Renal cortex interstitium (tissue), 15 donors: ENCODE results near the gene OR51E1. TPM values are rescaled to one million over a fixed set of nuclear protein-coding genes. Genes with fewer than 3 reads are reported as not detected.

Experiments
- DNase-seq, 11 donors: peaks; one replicate each; pipeline ENCODE4 v3.0.0-alpha.2; 2013; ENCODE audit warnings: low read depth in 9 of 11, low spot score in 4 of 11; ENCODE audit errors: extremely low read depth in 1 of 11
- long read RNA-seq, 16 experiments: transcript quantifications; one replicate each; lab custom pipeline, GENCODE V29; 2026
- polyA plus RNA-seq, 3 donors: library from polyadenylated mRNA; unstranded; fragments of 120-200 nt; gene quantifications; one replicate each; pipeline ENCODE4 v1.2.1, GENCODE V29; 2013; ENCODE audit not compliant: insufficient read length in 3 of 3

OR51E1 gene
- 1 to 10 TPM; 1.4 to 1.8 (median 1.4) TPM for polyA plus RNA-seq
- long read RNA-seq, donor 1, result 0 reads
- long read RNA-seq, donor 2, partial matches to known transcripts, result 0 of 2 reads
- long read RNA-seq, donor 2, other reads (novel, unspliced or antisense), result 0 of 2 reads
- long read RNA-seq, donor 3, partial matches to known transcripts, result 0 of 1 reads
- long read RNA-seq, donor 3, other reads (novel, unspliced or antisense), result 0 of 1 reads
- long read RNA-seq, donor 4, partial matches to known transcripts, result 0 of 2 reads
- long read RNA-seq, donor 4, other reads (novel, unspliced or antisense), result 0 of 2 reads
- long read RNA-seq, donor 5, result 0 reads
- long read RNA-seq, donor 6, result 0 reads
- long read RNA-seq, donor 7, partial matches to known transcripts, result 0 of 1 reads
- long read RNA-seq, donor 7, other reads (novel, unspliced or antisense), result 0 of 1 reads
- long read RNA-seq, donor 8, partial matches to known transcripts, result 0 of 1 reads
- long read RNA-seq, donor 8, other reads (novel, unspliced or antisense), result 0 of 1 reads
- long read RNA-seq, donor 9, partial matches to known transcripts, result 0 of 1 reads
- long read RNA-seq, donor 9, other reads (novel, unspliced or antisense), result 0 of 1 reads
- long read RNA-seq, donor 10, result 0 reads
- long read RNA-seq, donor 11, result 0 reads
- long read RNA-seq, donor 12, result 0 reads
- long read RNA-seq, donor 13, result 0 reads
- long read RNA-seq, donor 14, partial matches to known transcripts, result 0 of 1 reads
- long read RNA-seq, donor 14, other reads (novel, unspliced or antisense), result 0 of 1 reads
- long read RNA-seq, donor 15, result 0 reads
- long read RNA-seq, donor 16, partial matches to known transcripts, result 0 of 3 reads
- long read RNA-seq, donor 16, other reads (novel, unspliced or antisense), result 0 of 3 reads

- DNase-seq, result no peak
These were observed at the start of gene OR51E1 for GRCh38 chr11:4643682-4644081. Gene OR51E1 (plus strand): TSS chr11:4643982. CDS start chr11:4652527, 8,545 bp downstream.

GRCh38 chr11:4605057-4605456, 38.7 kb upstream of the OR51E1 start:
- DNase-seq, result no peak

GRCh38 chr11:4606231-4607015, 37.4 kb upstream of the OR51E1 start:
- DNase-seq, result peak in 1 of 11 donors; percentile 5

GRCh38 chr11:4607096-4607495, 36.7 kb upstream of the OR51E1 start:
- peak in 3 of 11 donors; percentile 0 to 9 (median 6) for DNase-seq

GRCh38 chr11:4607781-4608666, 35.8 kb upstream of the OR51E1 start, which contains the start of gene TRIM68:
Gene TRIM68 (minus strand): TSS chr11:4608231. CDS start chr11:4605504, 2,727 bp downstream.
- peak; percentile 74 to 94 (median 90) for DNase-seq

- DNase-seq, result no peak
These were observed 33.4 kb upstream of the OR51E1 start for GRCh38 chr11:4610258-4610935.

GRCh38 chr11:4611986-4612385, 31.8 kb upstream of the OR51E1 start:
- no peak for DNase-seq

GRCh38 chr11:4615856-4616444, 27.8 kb upstream of the OR51E1 start:
- no peak for DNase-seq

GRCh38 chr11:4619514-4619913, 24.3 kb upstream of the OR51E1 start:
- no peak for DNase-seq

- DNase-seq, result peak; percentile 41 to 78 (median 62)
These were observed 17.3 kb upstream of the OR51E1 start for GRCh38 chr11:4626207-4627099.

GRCh38 chr11:4636136-4636535, 7.6 kb upstream of the OR51E1 start:
- DNase-seq, result no peak

- peak; percentile 50 to 77 (median 68) for DNase-seq
These were observed 6.7 kb upstream of the OR51E1 start, which contains the start of gene OR51D1 for GRCh38 chr11:4636962-4637661. Gene OR51D1 (plus strand): TSS chr11:4637477. CDS start chr11:4639791, 2,314 bp downstream.

GRCh38 chr11:4637662-4638047, 6.1 kb upstream of the OR51E1 start:
- no peak for DNase-seq

GRCh38 chr11:4639931-4640330, 3.9 kb upstream of the OR51E1 start:
- no peak for DNase-seq

- DNase-seq, result no peak
These were observed 2.3 kb upstream of the OR51E1 start for GRCh38 chr11:4641501-4641900.

- no peak for DNase-seq
These were observed 1.7 kb upstream of the OR51E1 start for GRCh38 chr11:4642043-4642442.
